DND-41 (cell line): Measurements from ENCODE around the gene MPO.

Source experiments
- ATAC-seq: fragments of 200-7000 bp; cut with Tn5 transposase; 3 replicates; pipeline ENCODE4 v1.9.1; 2021; ENCODE audit warnings: low read depth; ENCODE audit not compliant: insufficient read depth
- DNase-seq: peaks from one replicate; pipeline ENCODE4 v3.0.0-alpha.2; 2020
- H2AFZ ChIP-seq: 2 replicates; pipeline ENCODE4 v1.6.0; 2012; ENCODE audit warnings: low read depth, low read length
- H3K27ac ChIP-seq: 2 replicates; pipeline ENCODE4 v1.5.1; 2012; ENCODE audit warnings: low read length, inconsistent platforms
- H3K27me3 ChIP-seq: fragments of 200-600 bp; sonication (generic); 2 replicates; pipeline ENCODE4 v1.6.0; 2012; ENCODE audit warnings: low read length, mild to moderate bottlenecking, inconsistent platforms; ENCODE audit not compliant: insufficient read depth, poor library complexity
- H3K36me3 ChIP-seq: 2 replicates; pipeline ENCODE4 v1.5.1; 2012; ENCODE audit warnings: low read length, inconsistent platforms; ENCODE audit not compliant: insufficient read depth
- H3K4me1 ChIP-seq: 2 replicates; pipeline ENCODE4 v1.5.1; 2012; ENCODE audit warnings: mild to moderate bottlenecking, low read length; ENCODE audit not compliant: insufficient read depth
- H3K4me2 ChIP-seq: 2 replicates; pipeline ENCODE4 v1.6.0; 2012; ENCODE audit warnings: mild to moderate bottlenecking, moderate library complexity, low read length, inconsistent platforms; ENCODE audit not compliant: insufficient read depth
- H3K4me3 ChIP-seq, 2 experiments: fragments of 200-600 bp in 1 of 2; shearing (Covaris generic) in 1 of 2; 2 replicates each; pipeline ENCODE4 v1.5.1; 2012 to 2016; ENCODE audit warnings: inconsistent platforms in 2 of 2, low read length in 2 of 2, mild to moderate bottlenecking in 2 of 2, low read depth in 1 of 2, moderate library complexity in 1 of 2
- H3K79me2 ChIP-seq: 2 replicates; pipeline ENCODE4 v1.6.0; 2012; ENCODE audit warnings: low read length, inconsistent platforms; ENCODE audit not compliant: insufficient read depth
- H3K9ac ChIP-seq: 2 replicates; pipeline ENCODE4 v1.6.0; 2012; ENCODE audit warnings: low read depth, mild to moderate bottlenecking, inconsistent platforms, low read length, moderate library complexity
- H3K9me3 ChIP-seq: 2 replicates; pipeline ENCODE4 v1.5.1; 2012; ENCODE audit warnings: low read length, moderate library complexity, mild to moderate bottlenecking, inconsistent platforms; ENCODE audit not compliant: insufficient read depth, severe bottlenecking
- H4K20me1 ChIP-seq: 2 replicates; pipeline ENCODE4 v1.6.0; 2012; ENCODE audit warnings: low read length; ENCODE audit not compliant: insufficient read depth
- CTCF ChIP-seq: IDR thresholded peaks from 2 replicates; pipeline ENCODE4 v1.5.1; 2012; ENCODE audit warnings: borderline replicate concordance, low read length, moderate library complexity, mild to moderate bottlenecking; ENCODE audit not compliant: poor library complexity, severe bottlenecking; ENCODE audit errors: extremely low read depth
- EZH2 ChIP-seq: IDR thresholded peaks from 3 replicates; pipeline ENCODE4 v1.6.1; 2012; ENCODE audit warnings: borderline replicate concordance, low read depth, mild to moderate bottlenecking, moderate library complexity, low read length, inconsistent platforms; ENCODE audit not compliant: severe bottlenecking

Gene MPO

GRCh38 chr17:58324056-58324408 lies 43.3 kb upstream of the MPO start:
- ATAC-seq = no peak
- Histone ChIP-seq H3K4me1 (peaks cover 23% of the 10 kb centered on the region), H3K36me3 (peaks cover 13% of the 10 kb centered on the region), H3K27ac (no peak overlapping the region), H3K27me3 (no peaks in the 10 kb centered on the region), H3K4me2 (no peak overlapping the region), H3K4me3 (no peak overlapping the region), H3K79me2 (no peaks in the 10 kb centered on the region), H3K9ac (no peak overlapping the region), H2AFZ (no peak overlapping the region), H3K9me3 (no peaks in the 10 kb centered on the region), H4K20me1 (peaks cover 33% of the 10 kb centered on the region)
- no peak for DNase-seq
- no peak for TF ChIP-seq EZH2
- no peak for TF ChIP-seq CTCF

GRCh38 chr17:58323366-58324055 lies 42.8 kb upstream of the MPO start:
- H3K27me3 ChIP-seq = no peaks in the 10 kb centered on the region
- H3K9me3 ChIP-seq = no peaks in the 10 kb centered on the region
- no peak overlapping the region for H3K4me2 ChIP-seq
- H3K9ac ChIP-seq = no peak overlapping the region
- H3K4me1 ChIP-seq = peaks cover 18% of the 10 kb centered on the region
- TF ChIP-seq CTCF (no peak), EZH2 (no peak)
- H3K4me3 ChIP-seq = no peak overlapping the region
- peaks cover 33% of the 10 kb centered on the region for H4K20me1 ChIP-seq
- no peak for DNase-seq
- no peak overlapping the region for H2AFZ ChIP-seq
- H3K36me3 ChIP-seq = peaks cover 13% of the 10 kb centered on the region
- no peak overlapping the region for H3K27ac ChIP-seq
- no peaks in the 10 kb centered on the region for H3K79me2 ChIP-seq
- no peak for ATAC-seq

GRCh38 chr17:58322581-58323185 lies 41.9 kb upstream of the MPO start:
- H3K27me3 ChIP-seq = no peaks in the 10 kb centered on the region

More at GRCh38 chr17:58322581-58323185, 41.9 kb upstream of the MPO start:
- H3K4me3 ChIP-seq = no peak overlapping the region
- H3K36me3 ChIP-seq = peaks cover 13% of the 10 kb centered on the region
- H3K79me2 ChIP-seq = no peaks in the 10 kb centered on the region
- H3K27ac ChIP-seq = no peak overlapping the region
- no peak overlapping the region for H3K4me2 ChIP-seq
- DNase-seq (no peak), ATAC-seq (no peak)
- no peak for TF ChIP-seq CTCF
- TF ChIP-seq EZH2 = no peak
- H3K4me1 ChIP-seq = peaks cover 9% of the 10 kb centered on the region
- H3K9me3 ChIP-seq = no peaks in the 10 kb centered on the region
- no peak overlapping the region for H3K9ac ChIP-seq
- H2AFZ ChIP-seq = no peak overlapping the region
- peaks cover 25% of the 10 kb centered on the region for H4K20me1 ChIP-seq
